ENCODE results near the gene LMAN2.

LMAN2 gene

DNA sequence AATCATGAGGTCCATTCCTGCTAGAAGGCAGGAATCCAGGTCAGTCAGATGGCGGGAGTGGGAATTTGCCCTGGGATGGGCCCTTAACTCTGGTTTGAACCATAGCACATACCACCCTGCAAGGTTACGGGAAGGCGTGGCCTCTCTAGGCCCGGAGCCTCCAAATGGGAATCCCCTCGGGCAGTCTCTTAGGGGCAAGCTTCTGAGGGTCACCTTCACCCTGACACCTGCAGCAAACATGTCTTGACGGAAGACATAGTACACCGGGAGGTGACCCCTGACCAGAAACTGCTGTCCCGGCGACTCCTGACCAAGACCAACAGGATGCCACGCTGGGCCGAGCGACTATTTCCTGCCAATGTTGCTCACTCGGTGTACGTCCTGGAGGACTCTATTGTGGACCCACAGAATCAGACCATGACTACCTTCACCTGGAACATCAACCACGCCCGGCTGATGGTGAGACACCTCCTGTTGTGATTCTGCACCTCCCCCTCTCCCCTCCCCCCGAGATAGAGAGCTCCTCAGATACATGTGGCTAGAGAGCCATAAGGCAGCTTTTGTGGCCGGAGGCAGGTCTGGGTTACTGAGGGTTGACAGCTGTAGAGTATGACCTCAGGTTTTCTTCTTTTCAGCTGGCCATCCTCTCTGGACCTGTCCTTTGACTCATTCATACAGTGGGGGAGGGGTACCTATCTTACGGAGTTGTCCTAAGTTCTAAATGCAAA lies 46.9 kb downstream of the LMAN2 start:
- DNase-seq = no peak

DNA sequence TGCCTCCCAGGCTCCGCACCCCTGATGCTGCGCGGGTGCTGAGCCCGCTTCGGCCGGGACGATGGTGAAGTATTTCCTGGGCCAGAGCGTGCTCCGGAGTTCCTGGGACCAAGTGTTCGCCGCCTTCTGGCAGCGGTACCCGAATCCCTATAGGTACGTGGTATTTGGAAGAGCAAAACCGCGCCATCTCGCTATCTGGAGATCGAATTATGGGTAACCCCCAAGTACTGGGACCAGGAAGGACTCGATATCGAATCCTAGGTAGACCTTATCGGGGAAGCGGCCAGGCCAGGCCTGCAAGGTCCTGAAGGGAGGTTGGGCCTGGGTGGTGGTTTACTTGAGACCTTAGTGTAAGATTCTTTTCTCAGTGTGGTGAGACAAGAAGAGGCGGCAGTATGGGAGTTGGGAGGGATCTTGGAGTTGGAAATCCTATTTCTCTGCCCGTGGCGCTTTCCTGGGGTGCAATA lies 47.5 kb downstream of the LMAN2 start:
- no peak for DNase-seq

DNA sequence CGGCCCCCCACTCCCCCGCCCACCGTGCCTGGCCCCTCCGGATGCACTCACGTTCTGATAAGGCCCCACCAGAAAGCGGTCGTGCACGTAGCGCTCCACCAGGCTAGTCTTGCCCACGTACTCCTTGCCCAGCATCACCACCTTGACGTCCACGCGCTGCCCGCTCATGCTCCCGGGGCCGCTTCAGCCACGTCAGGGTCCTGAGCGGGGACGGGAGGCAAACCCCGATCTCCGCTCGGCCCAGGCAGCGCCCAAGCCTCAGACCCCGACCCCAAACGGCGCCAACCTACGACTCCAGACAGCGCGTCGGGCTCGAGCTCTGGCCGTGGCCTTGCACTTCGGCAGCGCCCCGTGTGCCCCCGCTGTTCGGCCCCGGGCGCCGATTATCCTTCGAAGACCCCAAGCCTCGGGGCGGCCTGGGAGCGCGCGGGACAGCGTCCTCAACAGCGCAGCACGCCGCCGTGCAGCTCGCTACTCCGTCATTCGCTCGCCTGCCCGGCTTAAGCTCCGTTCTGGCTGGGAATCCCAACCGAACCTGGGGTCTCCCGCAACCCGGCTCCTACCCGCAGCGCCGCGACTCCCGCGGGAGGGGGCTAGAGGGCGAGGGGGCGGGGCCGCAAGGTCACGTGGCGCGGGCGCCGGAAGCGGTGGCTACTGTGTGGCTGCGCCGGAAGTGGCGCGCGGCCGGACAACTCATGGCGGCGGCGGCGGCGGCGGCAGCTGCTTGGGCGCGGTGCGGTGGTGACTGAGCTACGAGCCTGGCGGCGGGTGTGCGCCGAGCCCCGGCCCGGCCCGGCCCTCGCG lies 48.1 kb downstream of the LMAN2 start, which contains the start of the genes PRELID1 and RAB24:
Gene PRELID1, plus strand, starts transcription at position 679 of the 804 bp plus-strand sequence. CDS start 187 bp downstream, outside the sequence.
Gene RAB24, minus strand, starts transcription at position 599 of the 804 bp plus-strand sequence. Its CDS starts 431 bp downstream, at position 168.
- peak; percentile 50 for DNase-seq

DNA sequence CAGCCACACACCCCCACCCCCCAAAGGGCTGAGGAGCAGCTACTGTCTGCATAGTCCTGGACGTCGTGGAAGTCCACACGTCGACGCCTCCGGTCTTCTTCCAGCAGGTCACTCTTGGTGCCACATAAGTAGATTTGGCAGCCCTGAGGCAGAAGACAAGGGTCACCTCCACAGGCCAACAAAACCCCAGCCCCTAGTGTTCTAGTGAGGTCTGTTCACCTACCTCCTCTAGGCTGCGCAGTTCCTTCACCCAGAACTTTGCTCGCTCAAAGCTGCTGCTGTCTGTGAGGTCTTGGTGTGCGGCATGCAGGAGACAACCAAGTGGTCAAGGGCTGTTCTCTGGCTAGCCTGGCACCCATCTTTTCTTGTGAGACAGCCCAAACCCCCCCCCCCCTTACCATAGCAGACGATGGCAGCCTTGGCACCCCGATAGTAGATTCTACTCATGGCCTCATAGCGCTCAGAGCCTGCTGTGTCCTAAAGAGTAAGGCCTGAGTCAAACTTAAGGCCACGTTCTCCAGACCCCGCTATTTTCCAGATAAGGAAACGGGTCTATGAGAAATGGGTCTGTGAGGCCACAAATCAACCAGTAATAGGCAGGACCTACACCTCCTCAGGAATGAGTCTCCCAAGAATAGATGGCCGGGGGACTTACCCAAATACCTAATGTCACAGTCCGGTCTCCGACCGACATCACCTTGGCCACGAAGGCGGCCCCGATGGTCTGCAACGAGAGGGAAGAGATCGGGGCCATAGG lies 48.9 kb downstream of the LMAN2 start:
- no peak for DNase-seq

DNA sequence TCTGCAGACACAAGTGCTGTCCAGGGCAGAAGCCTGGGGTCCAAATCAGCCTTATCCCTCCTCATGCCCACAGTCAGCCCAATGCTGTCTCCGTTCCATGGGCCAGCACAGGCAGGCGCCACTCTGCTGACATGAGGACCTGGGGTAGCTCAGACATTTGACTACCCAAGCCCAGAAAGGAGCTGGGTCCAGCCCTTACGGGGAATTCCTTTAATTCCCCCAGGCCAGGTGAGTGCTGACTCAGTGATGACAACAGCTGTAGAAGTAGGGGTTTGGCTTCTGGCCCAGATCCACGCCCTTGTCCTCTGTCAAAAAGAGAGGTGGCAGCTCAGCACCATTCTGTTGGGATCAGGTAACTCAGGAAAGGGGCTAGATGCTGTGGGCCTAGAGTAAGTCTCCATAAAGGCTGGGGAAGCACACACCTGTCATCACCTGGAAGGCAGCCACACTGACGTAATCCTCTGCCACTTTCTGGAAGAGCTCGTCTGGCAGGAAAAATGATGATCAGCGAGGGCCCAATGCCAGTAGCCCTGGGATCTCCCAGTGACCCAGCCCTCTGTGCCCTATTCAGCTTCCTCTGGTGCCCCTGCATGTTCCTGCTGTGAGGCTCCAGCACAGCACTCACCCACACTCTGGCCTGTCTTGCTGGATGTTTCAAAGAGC lies 49.8 kb downstream of the LMAN2 start:
- no peak for DNase-seq

DNA sequence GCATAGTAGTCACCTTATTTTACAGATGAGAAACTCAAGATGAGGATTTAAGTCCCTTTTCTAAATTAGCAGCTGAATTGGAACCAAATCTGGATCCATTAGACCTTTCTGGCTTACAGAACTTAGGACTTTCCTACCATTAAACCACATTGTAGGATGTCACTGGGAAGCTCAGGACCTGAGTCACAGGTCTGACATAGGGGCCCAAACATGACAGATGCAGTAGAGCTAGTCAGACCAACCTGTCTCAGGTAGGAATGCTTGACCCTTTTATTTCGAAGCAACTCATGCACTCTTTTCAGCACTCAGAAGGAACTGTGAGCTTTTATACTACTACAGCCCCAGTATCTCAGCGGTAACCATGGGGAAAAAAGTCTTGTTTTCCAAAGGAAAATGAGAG lies 50.5 kb downstream of the LMAN2 start:
- no peak for DNase-seq

DNA sequence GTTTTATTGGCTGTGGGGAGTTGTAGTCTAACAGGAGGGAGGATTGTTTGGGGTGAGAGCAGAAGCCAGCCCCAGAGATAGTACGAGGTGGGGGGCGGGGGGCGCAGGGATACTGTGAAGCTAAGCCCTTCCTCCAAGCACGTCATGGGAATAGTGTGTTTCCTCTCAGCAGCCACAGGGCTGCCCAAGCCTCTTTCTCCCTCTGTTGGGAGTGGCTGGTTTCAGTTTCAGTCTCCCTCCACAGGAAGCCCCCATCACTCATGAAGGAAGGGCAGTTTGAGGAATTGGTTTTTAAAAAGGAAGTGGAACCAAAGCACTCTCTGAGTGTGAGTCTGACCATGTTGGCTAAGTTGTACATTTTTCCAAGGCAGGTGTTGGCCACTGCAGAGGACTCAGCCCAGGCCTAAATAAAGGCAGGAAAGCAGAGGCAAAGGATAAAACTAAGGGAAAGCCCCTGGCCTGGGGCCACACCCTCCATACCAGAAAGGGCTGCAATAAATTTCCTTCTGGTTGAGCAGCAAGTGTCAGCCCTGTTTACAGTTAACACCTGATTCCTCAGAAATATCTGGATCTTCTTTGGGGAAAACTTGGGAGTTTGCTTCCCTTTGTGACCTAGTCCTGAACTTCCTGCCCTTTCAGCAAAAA lies 51.1 kb downstream of the LMAN2 start:
- no peak for DNase-seq

DNA sequence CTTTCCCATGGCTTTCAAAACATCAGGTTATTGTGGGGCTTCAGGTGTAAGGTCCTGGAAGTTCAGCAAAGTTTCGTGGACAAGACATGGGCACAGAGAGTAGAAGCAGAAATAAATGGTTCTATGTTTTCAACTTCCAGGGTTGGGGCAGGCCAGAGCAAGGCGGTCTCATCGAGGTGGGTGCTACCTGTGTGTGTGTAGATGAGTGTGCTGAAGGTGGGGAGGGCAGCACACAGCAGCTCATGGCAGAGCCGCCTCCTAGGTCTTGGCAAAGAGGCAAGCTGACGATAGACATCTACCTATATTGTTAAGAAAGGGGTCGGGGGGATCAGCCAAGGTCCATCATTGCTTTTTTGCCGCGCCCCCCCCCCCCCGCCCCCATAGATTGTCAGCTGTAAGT lies 51.8 kb downstream of the LMAN2 start:
- DNase-seq = no peak

DNA sequence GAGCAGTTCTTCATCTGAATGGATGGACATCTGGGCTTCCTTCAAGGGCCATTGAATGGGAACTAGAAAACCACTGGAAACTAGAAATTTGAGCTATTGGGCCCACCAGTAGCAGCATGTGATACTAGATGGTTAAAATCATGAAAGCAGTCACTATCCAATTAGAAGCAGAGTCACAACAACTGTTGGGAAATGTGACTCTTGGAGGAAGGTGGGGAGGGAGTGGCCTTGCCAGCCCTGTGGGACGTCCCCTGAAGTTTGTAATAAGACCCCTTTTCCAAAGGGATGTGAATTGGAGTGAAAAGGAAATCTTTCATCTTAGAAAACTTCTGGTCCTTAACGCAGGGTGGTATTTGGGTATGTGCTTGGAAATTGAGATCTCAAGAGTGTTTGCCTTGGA lies 53.5 kb downstream of the LMAN2 start:
- DNase-seq = no peak

DNA sequence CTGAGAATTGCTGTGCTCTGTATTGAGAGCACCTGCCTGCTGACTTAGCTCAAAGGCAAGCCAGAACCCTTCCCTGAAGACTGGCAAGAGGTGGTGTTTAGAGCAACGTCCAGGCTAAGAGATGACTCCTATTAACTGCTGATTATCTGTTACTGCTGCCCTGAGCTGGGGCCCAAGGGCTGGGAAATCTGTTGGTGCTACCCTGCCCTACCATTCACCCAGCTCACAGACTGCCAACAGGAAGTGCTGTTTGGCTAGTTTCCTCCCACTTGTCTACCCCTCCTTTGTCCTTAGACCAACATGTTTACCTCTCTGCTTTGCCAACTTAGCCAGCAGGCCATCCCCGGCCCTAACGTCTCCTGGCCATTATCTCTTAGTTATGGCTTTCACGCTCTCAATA lies 54.9 kb downstream of the LMAN2 start:
- DNase-seq = no peak

DNA sequence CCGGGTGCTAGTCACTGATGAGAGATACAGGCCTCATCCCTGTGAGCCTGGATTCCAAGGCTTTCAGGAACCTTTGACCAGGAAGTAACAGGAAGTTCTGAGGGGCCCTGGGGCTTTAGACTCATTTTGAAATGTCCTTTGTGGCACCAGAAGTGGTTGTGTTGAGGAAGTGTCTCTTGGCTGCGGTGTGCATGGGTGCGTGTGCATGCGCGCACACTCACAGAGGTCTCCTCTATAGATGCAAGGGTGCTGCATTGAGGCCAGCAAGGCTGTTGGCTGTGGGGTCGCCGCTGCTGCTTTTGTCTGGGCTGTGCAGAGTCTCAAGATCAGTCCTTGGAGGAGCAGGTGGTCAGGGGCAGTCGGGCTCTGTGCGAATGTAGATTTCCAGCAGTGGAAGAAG lies 55.5 kb downstream of the LMAN2 start:
- no peak for DNase-seq

DNA sequence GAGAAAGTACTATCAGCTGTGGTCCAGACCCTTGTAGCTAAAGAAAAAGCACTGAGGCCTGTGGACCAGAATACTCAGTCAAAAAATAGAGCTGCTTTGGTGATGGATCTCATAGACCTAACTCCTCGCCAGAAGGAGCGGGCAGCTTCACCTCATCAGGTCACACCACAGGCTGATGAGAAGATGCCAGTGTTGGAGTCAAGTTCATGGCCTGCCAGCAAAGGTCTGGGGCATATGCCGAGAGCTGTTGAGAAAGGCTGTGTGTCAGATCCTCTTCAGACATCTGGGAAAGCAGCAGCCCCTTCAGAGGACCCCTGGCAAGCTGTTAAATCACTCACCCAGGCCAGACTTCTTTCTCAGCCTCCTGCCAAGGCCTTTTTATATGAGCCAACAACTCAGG lies 56.8 kb downstream of the LMAN2 start:
- no peak for DNase-seq

DNA sequence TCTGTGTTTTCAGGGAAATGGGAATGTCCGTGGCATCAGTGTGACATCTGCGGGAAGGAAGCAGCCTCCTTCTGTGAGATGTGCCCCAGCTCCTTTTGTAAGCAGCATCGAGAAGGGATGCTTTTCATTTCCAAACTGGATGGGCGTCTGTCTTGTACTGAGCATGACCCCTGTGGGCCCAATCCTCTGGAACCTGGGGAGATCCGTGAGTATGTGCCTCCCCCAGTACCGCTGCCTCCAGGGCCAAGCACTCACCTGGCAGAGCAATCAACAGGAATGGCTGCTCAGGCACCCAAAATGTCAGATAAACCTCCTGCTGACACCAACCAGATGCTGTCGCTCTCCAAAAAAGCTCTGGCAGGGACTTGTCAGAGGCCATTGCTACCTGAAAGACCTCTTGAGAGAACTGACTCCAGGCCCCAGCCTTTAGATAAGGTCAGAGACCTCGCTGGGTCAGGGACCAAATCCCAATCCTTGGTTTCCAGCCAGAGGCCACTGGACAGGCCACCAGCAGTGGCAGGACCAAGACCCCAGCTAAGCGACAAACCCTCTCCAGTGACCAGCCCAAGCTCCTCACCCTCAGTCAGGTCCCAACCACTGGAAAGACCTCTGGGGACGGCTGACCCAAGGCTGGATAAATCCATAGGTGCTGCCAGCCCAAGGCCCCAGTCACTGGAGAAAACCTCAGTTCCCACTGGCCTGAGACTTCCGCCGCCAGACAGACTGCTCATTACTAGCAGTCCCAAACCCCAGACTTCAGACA lies 57.5 kb downstream of the LMAN2 start:
- DNase-seq = no peak

DNA sequence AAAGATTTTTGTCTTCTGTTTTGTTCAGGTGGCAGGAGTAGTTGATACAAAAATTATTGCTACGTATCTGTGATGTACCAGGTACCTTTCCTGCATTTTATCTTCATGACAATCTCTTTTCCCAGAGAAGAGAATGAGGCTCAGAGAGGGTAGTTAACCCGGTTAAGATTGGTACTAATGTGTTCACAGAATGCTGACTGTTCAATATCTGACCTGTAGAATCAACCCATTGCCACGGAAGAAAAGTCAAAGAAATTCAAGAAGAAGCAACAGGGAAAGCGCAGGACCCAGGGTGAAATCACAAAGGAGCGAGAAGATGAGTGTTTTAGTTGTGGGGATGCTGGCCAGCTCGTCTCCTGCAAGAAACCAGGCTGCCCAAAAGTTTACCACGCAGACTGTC lies 59.7 kb downstream of the LMAN2 start:
- no peak for DNase-seq

DNA sequence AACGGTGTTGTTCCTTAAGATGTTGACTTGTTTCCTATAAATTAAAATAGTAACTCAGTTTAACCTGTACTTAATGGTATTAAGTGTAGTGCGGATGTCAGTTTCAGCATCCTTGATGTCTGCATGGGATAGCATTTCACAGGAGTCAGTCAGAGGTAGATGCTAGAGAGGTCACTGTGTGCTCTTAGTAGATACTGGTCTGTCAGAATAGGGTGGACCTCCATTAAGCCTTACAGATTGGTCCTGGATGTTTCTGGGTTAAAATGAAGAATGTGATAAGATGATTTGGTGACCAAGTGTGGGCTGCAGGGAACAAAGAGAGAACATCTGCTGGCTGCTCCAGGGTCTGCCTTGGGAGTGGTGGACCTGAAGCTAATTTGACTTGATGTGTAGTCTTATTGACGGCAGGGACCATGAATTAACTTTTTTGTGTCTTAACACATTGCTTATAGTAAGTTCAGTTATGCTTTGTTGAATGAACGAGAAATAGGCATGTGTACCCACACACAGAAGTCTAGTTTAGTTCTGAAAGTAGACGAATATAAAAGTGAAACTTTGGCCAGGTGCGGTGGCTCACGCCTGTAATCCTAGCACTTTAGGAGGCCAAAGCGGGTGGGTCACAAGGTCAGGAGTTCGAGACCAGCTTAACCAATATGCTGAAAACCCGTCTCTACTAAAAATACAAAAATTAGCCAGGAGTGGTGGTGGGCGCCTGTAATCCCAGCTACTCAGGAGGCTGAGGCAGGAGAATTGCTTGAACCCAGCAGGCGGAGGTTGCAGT lies 60.5 kb downstream of the LMAN2 start:
- no peak for DNase-seq

DNA sequence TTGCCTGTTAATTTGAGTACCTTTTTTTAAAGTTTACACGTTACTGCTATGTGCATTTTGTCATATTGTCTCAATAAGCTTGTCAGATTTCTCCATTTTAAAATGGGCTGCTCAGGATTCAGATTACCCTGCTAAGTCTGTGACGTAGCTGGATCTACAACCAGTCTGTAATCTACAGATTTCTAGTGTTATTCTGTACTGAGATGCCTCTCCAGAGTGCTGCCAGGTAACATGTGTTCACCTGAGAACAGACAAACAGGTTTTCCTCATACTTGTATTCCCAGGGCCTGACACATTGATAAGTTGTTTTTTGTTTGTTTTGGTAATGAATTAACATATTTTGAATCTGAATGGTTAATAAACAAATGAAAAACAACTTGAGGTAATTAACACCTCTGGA lies 63.3 kb downstream of the LMAN2 start:
- DNase-seq = no peak
